Activated CD8-positive, alpha-beta T cell treated with anti-CD3 and anti-CD28 coated beads for 36 hours (primary cell): ENCODE measurements around the gene ECE1. TPM values are rescaled to one million over a fixed set of nuclear protein-coding genes. Genes with fewer than 3 reads are reported as not detected.

Source experiments
- ATAC-seq: fragments of 200-7000 bp; cut with Tn5 transposase; one replicate; pipeline ENCODE4 v1.10.0; 2021; ENCODE audit warnings: mild to moderate bottlenecking, moderate library complexity
- CTCF ChIA-PET: fragments of 350-600 bp; sonication (Branson Sonifier 250); formaldehyde crosslinking; loops from one replicate; lab custom pipeline; 2021; ENCODE audit warnings: antibody characterized with exemption; lab: Charles Lee
- POLR2A ChIA-PET: fragments of 350-600 bp; sonication (Branson Sonifier 250); formaldehyde crosslinking; loops from one replicate; lab custom pipeline; 2021; ENCODE audit warnings: antibody characterized with exemption; lab: Charles Lee
- DNase-seq: peaks from one replicate; pipeline ENCODE4 v3.0.0-alpha.2; 2020
- H3K27ac Mint-ChIP-seq: one replicate; pipeline ENCODE4 v1.8.0; 2021; ENCODE audit warnings: mild to moderate bottlenecking, mixed read lengths
- H3K27me3 Mint-ChIP-seq: one replicate; pipeline ENCODE4 v1.8.0; 2021; ENCODE audit warnings: mixed read lengths
- H3K36me3 Mint-ChIP-seq: one replicate; pipeline ENCODE4 v1.8.0; 2021; ENCODE audit warnings: low read depth, mixed read lengths
- H3K4me1 Mint-ChIP-seq: one replicate; pipeline ENCODE4 v1.8.0; 2021; ENCODE audit warnings: low read depth, mixed read lengths
- H3K4me3 Mint-ChIP-seq: one replicate; pipeline ENCODE4 v1.8.0; 2021; ENCODE audit warnings: mild to moderate bottlenecking, moderate library complexity, mixed read lengths
- H3K9me3 Mint-ChIP-seq: one replicate; pipeline ENCODE4 v1.8.0; 2021; ENCODE audit warnings: mixed read lengths
- intact Hi-C: fragments of 100-400 bp; cut with micrococcal nuclease; formaldehyde crosslinking; loops from one replicate; pipeline ENCODE4 v1.10.0; 2022
- total RNA-seq, 2 experiments: library from RNA; stranded (reverse); gene quantifications; one replicate each; pipeline ENCODE4 v1.2.3, GENCODE V29; 2021
- TF ChIP-seq, protein P1 (sequence below): fragments of 200-600 bp; IDR thresholded peaks from one replicate; pipeline ENCODE4 v1.8.0; 2022; ENCODE audit warnings: antibody characterized with exemption, mild to moderate bottlenecking

Gene ECE1
- total RNA-seq, 2 experiments from 2014 or later, result 118 to 127 TPM

DNA sequence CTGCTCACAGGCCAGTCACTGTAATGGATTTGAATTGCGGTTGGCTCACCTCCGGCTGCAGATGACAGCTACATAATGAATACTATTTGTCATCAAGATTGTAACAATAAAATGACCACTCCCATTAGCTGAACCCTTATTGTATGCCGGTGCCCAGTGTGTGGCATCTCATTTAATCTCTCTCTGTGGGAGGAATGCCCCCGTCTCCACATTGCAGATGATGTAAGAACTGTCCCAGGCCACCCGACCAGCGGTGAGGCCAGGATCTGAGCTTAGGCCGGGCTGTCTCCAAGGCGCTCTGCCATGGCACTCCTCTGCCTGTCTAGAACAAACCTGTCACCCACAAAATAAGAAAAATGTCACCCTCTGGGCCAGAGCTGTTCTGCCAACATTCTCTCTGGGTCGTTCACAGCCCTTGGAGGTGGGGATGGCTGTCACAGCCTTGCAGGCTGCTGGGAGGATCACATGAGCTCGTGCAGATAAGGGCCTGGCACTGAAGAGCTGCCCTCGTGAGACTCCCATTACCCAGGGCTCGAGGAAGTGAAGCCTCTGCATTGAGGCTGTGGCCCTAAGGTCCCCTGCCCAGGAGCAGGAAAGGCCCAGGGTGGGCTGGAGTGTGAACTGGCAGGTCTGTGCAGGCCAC, 52.7 kb downstream of the ECE1 start:
- ATAC-seq (no peak), DNase-seq (no peak)
- TF ChIP-seq, protein P1, sequence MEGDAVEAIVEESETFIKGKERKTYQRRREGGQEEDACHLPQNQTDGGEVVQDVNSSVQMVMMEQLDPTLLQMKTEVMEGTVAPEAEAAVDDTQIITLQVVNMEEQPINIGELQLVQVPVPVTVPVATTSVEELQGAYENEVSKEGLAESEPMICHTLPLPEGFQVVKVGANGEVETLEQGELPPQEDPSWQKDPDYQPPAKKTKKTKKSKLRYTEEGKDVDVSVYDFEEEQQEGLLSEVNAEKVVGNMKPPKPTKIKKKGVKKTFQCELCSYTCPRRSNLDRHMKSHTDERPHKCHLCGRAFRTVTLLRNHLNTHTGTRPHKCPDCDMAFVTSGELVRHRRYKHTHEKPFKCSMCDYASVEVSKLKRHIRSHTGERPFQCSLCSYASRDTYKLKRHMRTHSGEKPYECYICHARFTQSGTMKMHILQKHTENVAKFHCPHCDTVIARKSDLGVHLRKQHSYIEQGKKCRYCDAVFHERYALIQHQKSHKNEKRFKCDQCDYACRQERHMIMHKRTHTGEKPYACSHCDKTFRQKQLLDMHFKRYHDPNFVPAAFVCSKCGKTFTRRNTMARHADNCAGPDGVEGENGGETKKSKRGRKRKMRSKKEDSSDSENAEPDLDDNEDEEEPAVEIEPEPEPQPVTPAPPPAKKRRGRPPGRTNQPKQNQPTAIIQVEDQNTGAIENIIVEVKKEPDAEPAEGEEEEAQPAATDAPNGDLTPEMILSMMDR, result no peak
- H3K27ac Mint-ChIP-seq, result peak overlapping the region; percentile 34
- ChIA-PET POLR2A (interaction anchor here (0.6 kb wide), 2 partner anchors 100 to 311 kb away, joined by 3 read pairs; no protein-coding TSS in a partner anchor), CTCF (interaction anchor here (1.4 to 1.8 kb wide), 4 partner anchors 14 to 131 kb away, joined by 3 to 8 read pairs (median 6); no protein-coding TSS in a partner anchor)
- peaks cover 54% of the 10 kb centered on the region for H3K36me3 Mint-ChIP-seq
- intact Hi-C loops, result no loop called here
- no peak overlapping the region for H3K4me3 Mint-ChIP-seq
- H3K4me1 Mint-ChIP-seq, result peaks cover 6% of the 10 kb centered on the region
- no peaks in the 10 kb centered on the region for H3K9me3 Mint-ChIP-seq
- no peaks in the 10 kb centered on the region for H3K27me3 Mint-ChIP-seq

DNA sequence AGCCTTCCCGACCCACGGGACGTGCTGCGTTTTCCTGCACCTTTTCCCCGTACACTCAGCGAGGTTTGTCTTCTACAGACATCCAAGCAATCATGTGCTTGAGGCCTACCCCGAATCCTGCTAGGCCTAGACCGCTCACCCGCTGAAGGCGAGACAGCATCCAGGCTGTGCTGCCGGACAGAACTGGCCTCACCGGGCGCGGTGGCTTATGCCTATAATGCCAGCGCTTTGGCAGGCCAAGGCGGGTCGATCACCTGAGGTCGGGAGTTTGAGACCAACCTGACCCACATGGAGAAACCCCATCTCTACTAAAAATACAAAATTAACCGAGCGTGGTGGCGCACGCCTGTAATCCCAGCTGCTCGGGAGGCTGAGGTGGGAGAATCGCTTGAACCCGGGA, 54.1 kb downstream of the ECE1 start:
- Mint-ChIP-seq H3K27me3 (no peaks in the 10 kb centered on the region), H3K27ac (no peak overlapping the region), H3K4me1 (peaks cover 6% of the 10 kb centered on the region), H3K36me3 (peaks cover 54% of the 10 kb centered on the region), H3K4me3 (no peak overlapping the region), H3K9me3 (no peaks in the 10 kb centered on the region)
- POLR2A ChIA-PET, result no interaction called here
- DNase-seq, result no peak
- TF ChIP-seq, protein P1, result no peak
- no peak for ATAC-seq
- CTCF ChIA-PET, result interaction anchor here (1.5 to 1.8 kb wide), 2 partner anchors 34 to 132 kb away, joined by 3 to 8 read pairs; no protein-coding TSS in a partner anchor
- intact Hi-C loops, result no loop called here

GRCh38 chr1:21234779-21235178, 55.5 kb downstream of the ECE1 start:
- Mint-ChIP-seq H3K4me3 (no peak overlapping the region), H3K27me3 (no peaks in the 10 kb centered on the region), H3K4me1 (peaks cover 6% of the 10 kb centered on the region), H3K27ac (peak overlapping the region; percentile 56), H3K36me3 (peaks cover 51% of the 10 kb centered on the region), H3K9me3 (no peaks in the 10 kb centered on the region)
- DNase-seq (no peak), ATAC-seq (no peak)
- ChIA-PET CTCF (interaction anchor here (0.7 to 4.9 kb wide), 12 partner anchors 10 to 276 kb away, joined by 3 to 78 read pairs (median 3); no protein-coding TSS in a partner anchor), POLR2A (interaction anchor here (0.6 kb wide), 1 partner anchor 343 kb away, joined by 3 read pairs; no protein-coding TSS in a partner anchor)
- intact Hi-C loops, result loop anchor here (5.0 kb wide), 1 partner anchor 133 kb away; no protein-coding TSS in a partner anchor
- TF ChIP-seq, protein P1, result no peak

DNA sequence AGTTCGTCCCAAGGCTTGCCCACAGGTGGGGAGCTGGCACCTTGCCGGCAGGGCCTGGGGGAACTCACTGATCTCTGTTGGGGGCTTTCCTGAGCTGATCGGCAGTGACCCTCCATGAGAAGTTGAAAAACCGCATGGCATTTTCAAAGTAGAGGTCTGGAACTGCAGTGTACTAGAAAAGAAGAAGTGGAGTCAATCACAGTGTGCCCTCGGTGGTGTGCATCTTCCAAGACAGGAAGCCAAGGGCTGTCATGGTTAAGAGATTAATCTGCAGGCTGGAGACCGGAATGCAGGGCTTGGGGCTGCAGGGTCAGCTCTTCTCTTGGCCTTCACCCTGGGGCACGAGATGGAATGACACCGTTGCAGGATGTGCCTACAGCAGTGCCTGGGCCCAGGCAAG, 56.8 kb downstream of the ECE1 start:
- ChIA-PET CTCF (interaction anchor here (0.8 to 4.9 kb wide), 13 partner anchors 10 to 521 kb away, joined by 3 to 78 read pairs (median 10); no protein-coding TSS in a partner anchor), POLR2A (interaction anchor here (0.6 to 1.9 kb wide), 4 partner anchors 11 to 135 kb away, joined by 4 to 5 read pairs (median 4); no protein-coding TSS in a partner anchor)
- Mint-ChIP-seq H3K27me3 (no peaks in the 10 kb centered on the region), H3K9me3 (no peaks in the 10 kb centered on the region), H3K4me1 (no peaks in the 10 kb centered on the region), H3K4me3 (no peak overlapping the region), H3K36me3 (peaks cover 48% of the 10 kb centered on the region), H3K27ac (peak overlapping the region; percentile 61)
- intact Hi-C loops, result loop anchor here (5.0 kb wide), 1 partner anchor 134 kb away; no protein-coding TSS in a partner anchor
- TF ChIP-seq, protein P1, result no peak
- DNase-seq (no peak), ATAC-seq (no peak)

- Mint-ChIP-seq H3K9me3 (no peaks in the 10 kb centered on the region), H3K4me1 (no peaks in the 10 kb centered on the region), H3K27ac (no peak overlapping the region), H3K27me3 (no peaks in the 10 kb centered on the region), H3K4me3 (no peak overlapping the region), H3K36me3 (peaks cover 40% of the 10 kb centered on the region)
- POLR2A ChIA-PET, result interaction anchor here (1.9 kb wide), 1 partner anchor 13 kb away, joined by 5 read pairs; no protein-coding TSS in a partner anchor
- TF ChIP-seq, protein P1, result peak; percentile 99
- CTCF ChIA-PET, result interaction anchor here (0.7 to 4.9 kb wide), 28 partner anchors 8 to 520 kb away, joined by 3 to 78 read pairs (median 6); no protein-coding TSS in a partner anchor
- DNase-seq (peak; percentile 38), ATAC-seq (peak; percentile 64)
- intact Hi-C loops, result loop anchor here (5.0 kb wide), 1 partner anchor 135 kb away; no protein-coding TSS in a partner anchor
Observed at GRCh38 chr1:21232044-21232443, 58.2 kb downstream of the ECE1 start.
